ENCODE results near the gene SEC14L3. TPM values are rescaled to one million over a fixed set of nuclear protein-coding genes. Genes with fewer than 3 reads are reported as not detected.

The SEC14L3 gene
- total and polyA plus RNA-seq, 2 of the 4 experiments (the other 2 are of a cell fraction), result not detected

DNA sequence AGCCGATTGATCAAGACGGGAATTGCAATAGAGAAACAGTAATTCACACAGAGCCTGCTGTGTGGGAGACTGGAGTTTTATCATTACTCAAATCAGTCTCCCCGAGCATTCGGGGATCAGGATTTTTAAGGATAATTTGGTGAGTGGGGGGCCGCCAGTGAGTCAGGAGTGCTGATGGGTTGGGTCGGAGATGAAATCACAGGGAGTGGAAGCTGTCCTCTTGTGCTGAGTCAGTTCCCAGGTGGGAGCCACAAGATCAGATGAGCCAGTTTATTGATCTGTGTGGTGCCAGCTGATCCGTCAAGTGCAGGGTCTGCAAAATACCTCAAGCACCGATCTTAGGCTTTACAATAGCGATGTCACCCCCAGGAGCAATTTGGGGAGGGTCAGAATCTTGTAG lies 30.7 kb downstream of the SEC14L3 start:
- Histone ChIP-seq H2BK5ac (ENCODE audit: low read depth, low read length, poor library complexity, severe bottlenecking) (no peak overlapping the region), H3K79me1 (ENCODE audit: low read depth in 1 of 2, low read length in 2 of 2) (no peaks in the 10 kb centered on the region), H2BK15ac (ENCODE audit: low read depth, low read length) (no peak overlapping the region), H4K5ac (ENCODE audit: low read depth, low read length) (no peak overlapping the region), H3K56ac (ENCODE audit: extremely low read depth, insufficient read depth, low read length) (no peak overlapping the region), H3K27me3 (ENCODE audit: control insufficient read depth, insufficient read depth, low read length) (peaks cover 12% of the 10 kb centered on the region), H2AK5ac (ENCODE audit: low read depth, low read length) (no peak overlapping the region), H3K4me3 (ENCODE audit: insufficient read depth, low read depth, low read length) (no peak overlapping the region), H3K4ac (ENCODE audit: low read depth, low read length) (no peak overlapping the region), H3K4me1 (ENCODE audit: control insufficient read depth, insufficient read depth, low read length) (peaks cover 5% of the 10 kb centered on the region; the same call in 1 of the 2 replicates), H3K14ac (replicated peaks; ENCODE audit: low read depth, low read length) (no peak overlapping the region), H3K27ac (ENCODE audit: insufficient read depth, low read length) (no peak overlapping the region), H2AK9ac (replicated peaks; ENCODE audit: low read depth, low read length, poor library complexity) (no peak overlapping the region), H2AFZ (replicated peaks; ENCODE audit: low read length, poor library complexity) (no peak overlapping the region), H3K9me3 (ENCODE audit: control insufficient read depth, insufficient read depth, low read length) (no peaks in the 10 kb centered on the region), H3K9me1 (ENCODE audit: insufficient read depth, low read length) (no peaks in the 10 kb centered on the region; the same call in 1 of the 2 replicates), H4K20me1 (ENCODE audit: insufficient read depth, low read length) (no peaks in the 10 kb centered on the region), H3K18ac (ENCODE audit: low read depth, low read length) (no peak overlapping the region), H3K4me2 (ENCODE audit: low read depth, low read length) (no peak overlapping the region), H3K36me3 (ENCODE audit: control insufficient read depth, insufficient read depth, low read length) (no peaks in the 10 kb centered on the region), H4K91ac (ENCODE audit: insufficient read depth, low read depth, low read length) (no peak overlapping the region), H3K23ac (ENCODE audit: low read depth, low read length) (no peak overlapping the region), H2BK120ac (ENCODE audit: low read depth, low read length) (no peak overlapping the region), H3K9ac (ENCODE audit: low read depth, low read length) (no peak overlapping the region), H2BK20ac (ENCODE audit: low read depth, low read length) (no peak overlapping the region), H4K8ac (ENCODE audit: low read depth in 2 of 2, low read length in 2 of 2) (no peak overlapping the region)
- WGBS, 2 experiments (ENCODE audit: extremely low coverage in 2 of 2, insufficient read length in 1 of 2), result 63% methylated on average over 2 of the region's 9 CpGs; no CpG with 5 or more reads in 1 of the 2 experiments
- dilution Hi-C loops (cut with HindIII; ENCODE audit: low sequenced_read_pairs, unreplicated experiment) (no loop called here), intact Hi-C loops (cut with micrococcal nuclease) (no loop called here), in situ Hi-C loops (cut with MboI; ENCODE audit: low sequenced_read_pairs) (no loop called here)
- CTCF ChIA-PET, result interaction anchor here (0.7 kb wide), 1 partner anchor 1644 kb away, joined by 5 read pairs; no protein-coding TSS in a partner anchor
- DNase-seq, result no peak
- ATAC-seq (ENCODE audit: low read depth), result no peak
- no peak for TF ChIP-seq MXI1 (IDR thresholded peaks at IDR 0.05; ENCODE audit: borderline replicate concordance, low read depth, low read length)
- TF ChIP-seq MAZ (IDR thresholded peaks at IDR 0.05; ENCODE audit: borderline replicate concordance, low read depth, low read length), result no peak
- TF ChIP-seq POLR2A (IDR thresholded peaks at IDR 0.05; ENCODE audit: low read depth, low read length), result no peak
- no peak for TF ChIP-seq CEBPB (IDR thresholded peaks at IDR 0.05; ENCODE audit: low read depth, low read length)
- no peak for TF ChIP-seq RAD21 (IDR thresholded peaks at IDR 0.05; ENCODE audit: low read length)
- TF ChIP-seq RCOR1 (IDR thresholded peaks at IDR 0.05; ENCODE audit: insufficient replicate concordance, low read length), result no peak
- no peak for TF ChIP-seq BHLHE40 (IDR thresholded peaks at IDR 0.05; ENCODE audit: low read depth, low read length)
- TF ChIP-seq MAFK (IDR thresholded peaks at IDR 0.05; ENCODE audit: low read depth, low read length), result no peak
- no peak for TF ChIP-seq CHD1 (IDR thresholded peaks at IDR 0.05; ENCODE audit: low read depth, low read length)
- TF ChIP-seq RFX5 (IDR thresholded peaks at IDR 0.05; ENCODE audit: low read depth, low read length), result no peak
- no peak for TF ChIP-seq SMC3 (IDR thresholded peaks at IDR 0.05; ENCODE audit: low read depth, low read length)
- TF ChIP-seq NFE2L2 (IDR thresholded peaks at IDR 0.05; ENCODE audit: low read depth, low read length), result no peak
- POLR2A ChIA-PET (ENCODE audit: unreplicated experiment), result no interaction called here
- no TSS peak for BruUV-seq (replicated peaks)
